ENCODE results near the gene CST3.

CST3 gene

GRCh38 chr20:23634985-23635767 is 2.6 kb downstream of the CST3 start:
- DNase-seq (ENCODE audit: low read depth, low spot score) = no peak
- H3K4me3 ChIP-seq (ENCODE audit: low read length) = no peak overlapping the region
- H3K36me3 ChIP-seq (ENCODE audit: control insufficient read depth, insufficient read depth, low read length) = no peaks in the 10 kb centered on the region; the same call in 1 of the 2 replicates
- H3K4me1 ChIP-seq (ENCODE audit: control insufficient read depth, insufficient read depth, low read length) = peaks cover 2% of the 10 kb centered on the region; the same call in 1 of the 2 replicates
- no peak overlapping the region for H3K27ac ChIP-seq (ENCODE audit: low read length)
- no peaks in the 10 kb centered on the region for H3K27me3 ChIP-seq (ENCODE audit: control insufficient read depth, insufficient read depth, low read length)
- no peaks in the 10 kb centered on the region for H3K9me3 ChIP-seq (ENCODE audit: control insufficient read depth, insufficient read depth, low read length)
- WGBS (ENCODE audit: insufficient coverage, insufficient read length) = 100% methylated on average over 1 of the region's 12 CpGs

- peaks cover 5% of the 10 kb centered on the region; the same call in 1 of the 2 replicates for H3K4me1 ChIP-seq (ENCODE audit: control insufficient read depth, insufficient read depth, low read length)
- no peaks in the 10 kb centered on the region for H3K9me3 ChIP-seq (ENCODE audit: control insufficient read depth, insufficient read depth, low read length)
- no peak overlapping the region for H3K27ac ChIP-seq (ENCODE audit: low read length)
- no CpG with 5 or more reads among the region's 8 CpGs for WGBS (ENCODE audit: insufficient coverage, insufficient read length)
- H3K4me3 ChIP-seq (ENCODE audit: low read length) = no peak overlapping the region
- no peak for DNase-seq (ENCODE audit: low read depth, low spot score)
- no peaks in the 10 kb centered on the region for H3K27me3 ChIP-seq (ENCODE audit: control insufficient read depth, insufficient read depth, low read length)
- no peaks in the 10 kb centered on the region; the same call in 1 of the 2 replicates for H3K36me3 ChIP-seq (ENCODE audit: control insufficient read depth, insufficient read depth, low read length)
Measured at GRCh38 chr20:23634044-23634801, 3.5 kb downstream of the CST3 start.

GRCh38 chr20:23632711-23633573 is 4.8 kb downstream of the CST3 start:
- Histone ChIP-seq H3K27ac (ENCODE audit: low read length) (no peak overlapping the region), H3K4me3 (ENCODE audit: low read length) (no peak overlapping the region), H3K36me3 (ENCODE audit: control insufficient read depth, insufficient read depth, low read length) (no peaks in the 10 kb centered on the region; the same call in 1 of the 2 replicates), H3K4me1 (ENCODE audit: control insufficient read depth, insufficient read depth, low read length) (peaks cover 5% of the 10 kb centered on the region; the same call in 1 of the 2 replicates), H3K9me3 (ENCODE audit: control insufficient read depth, insufficient read depth, low read length) (no peaks in the 10 kb centered on the region), H3K27me3 (ENCODE audit: control insufficient read depth, insufficient read depth, low read length) (no peaks in the 10 kb centered on the region)
- no CpG with 5 or more reads among the region's 8 CpGs for WGBS (ENCODE audit: insufficient coverage, insufficient read length)
- DNase-seq (ENCODE audit: low read depth, low spot score) = no peak

- no peak for DNase-seq (ENCODE audit: low read depth, low spot score)
- WGBS (ENCODE audit: insufficient coverage, insufficient read length) = no CpG with 5 or more reads among the region's 12 CpGs
- Histone ChIP-seq H3K4me1 (ENCODE audit: control insufficient read depth, insufficient read depth, low read length) (peaks cover 5% of the 10 kb centered on the region; the same call in 1 of the 2 replicates), H3K9me3 (ENCODE audit: control insufficient read depth, insufficient read depth, low read length) (no peaks in the 10 kb centered on the region), H3K27ac (ENCODE audit: low read length) (no peak overlapping the region), H3K4me3 (ENCODE audit: low read length) (no peak overlapping the region), H3K36me3 (ENCODE audit: control insufficient read depth, insufficient read depth, low read length) (no peaks in the 10 kb centered on the region; the same call in 1 of the 2 replicates), H3K27me3 (ENCODE audit: control insufficient read depth, insufficient read depth, low read length) (no peaks in the 10 kb centered on the region)
Measured at GRCh38 chr20:23631981-23632710, 5.6 kb downstream of the CST3 start.

GRCh38 chr20:23631226-23631822 is 6.4 kb downstream of the CST3 start:
- Histone ChIP-seq H3K36me3 (ENCODE audit: control insufficient read depth, insufficient read depth, low read length) (no peaks in the 10 kb centered on the region; the same call in 1 of the 2 replicates), H3K27ac (ENCODE audit: low read length) (no peak overlapping the region), H3K27me3 (ENCODE audit: control insufficient read depth, insufficient read depth, low read length) (no peaks in the 10 kb centered on the region), H3K9me3 (ENCODE audit: control insufficient read depth, insufficient read depth, low read length) (no peaks in the 10 kb centered on the region), H3K4me3 (ENCODE audit: low read length) (no peak overlapping the region), H3K4me1 (ENCODE audit: control insufficient read depth, insufficient read depth, low read length) (peaks cover 5% of the 10 kb centered on the region; the same call in 1 of the 2 replicates)
- DNase-seq (ENCODE audit: low read depth, low spot score) = no peak
- WGBS (ENCODE audit: insufficient coverage, insufficient read length) = no CpG with 5 or more reads among the region's 9 CpGs

- H3K27me3 ChIP-seq (ENCODE audit: control insufficient read depth, insufficient read depth, low read length) = no peaks in the 10 kb centered on the region
- H3K36me3 ChIP-seq (ENCODE audit: control insufficient read depth, insufficient read depth, low read length) = no peaks in the 10 kb centered on the region; the same call in 1 of the 2 replicates
- H3K27ac ChIP-seq (ENCODE audit: low read length) = no peak overlapping the region
- 0 out of 2 replicates have a peak, but pooled peaks cover 2% of the 10 kb centered on the region for H3K4me1 ChIP-seq (ENCODE audit: control insufficient read depth, insufficient read depth, low read length)
- H3K9me3 ChIP-seq (ENCODE audit: control insufficient read depth, insufficient read depth, low read length) = no peaks in the 10 kb centered on the region
- H3K4me3 ChIP-seq (ENCODE audit: low read length) = no peak overlapping the region
- no peak for DNase-seq (ENCODE audit: low read depth, low spot score)
- WGBS (ENCODE audit: insufficient coverage, insufficient read length) = no CpG with 5 or more reads among the region's 4 CpGs
Measured at GRCh38 chr20:23630392-23630849, 7.3 kb downstream of the CST3 start.

GRCh38 chr20:23629542-23630391 is 8.0 kb downstream of the CST3 start:
- Histone ChIP-seq H3K4me1 (ENCODE audit: control insufficient read depth, insufficient read depth, low read length) (0 out of 2 replicates have a peak, but pooled peaks cover 2% of the 10 kb centered on the region), H3K9me3 (ENCODE audit: control insufficient read depth, insufficient read depth, low read length) (no peaks in the 10 kb centered on the region), H3K27ac (ENCODE audit: low read length) (no peak overlapping the region), H3K4me3 (ENCODE audit: low read length) (no peak overlapping the region), H3K36me3 (ENCODE audit: control insufficient read depth, insufficient read depth, low read length) (no peaks in the 10 kb centered on the region; the same call in 1 of the 2 replicates), H3K27me3 (ENCODE audit: control insufficient read depth, insufficient read depth, low read length) (no peaks in the 10 kb centered on the region)
- WGBS (ENCODE audit: insufficient coverage, insufficient read length) = no CpG with 5 or more reads among the region's 12 CpGs
- no peak for DNase-seq (ENCODE audit: low read depth, low spot score)

GRCh38 chr20:23629017-23629541 is 8.7 kb downstream of the CST3 start:
- H3K36me3 ChIP-seq (ENCODE audit: control insufficient read depth, insufficient read depth, low read length) = no peaks in the 10 kb centered on the region; the same call in 1 of the 2 replicates
- H3K27me3 ChIP-seq (ENCODE audit: control insufficient read depth, insufficient read depth, low read length) = no peaks in the 10 kb centered on the region
- H3K4me1 ChIP-seq (ENCODE audit: control insufficient read depth, insufficient read depth, low read length) = 0 out of 2 replicates have a peak, but pooled peaks cover 2% of the 10 kb centered on the region
- WGBS (ENCODE audit: insufficient coverage, insufficient read length) = no CpG with 5 or more reads among the region's 7 CpGs
- DNase-seq (ENCODE audit: low read depth, low spot score) = no peak
- no peaks in the 10 kb centered on the region for H3K9me3 ChIP-seq (ENCODE audit: control insufficient read depth, insufficient read depth, low read length)
- H3K27ac ChIP-seq (ENCODE audit: low read length) = no peak overlapping the region
- H3K4me3 ChIP-seq (ENCODE audit: low read length) = no peak overlapping the region
